Fibroblast of lung (primary cell): ENCODE results near the gene ADARB1. TPM values are rescaled to one million over a fixed set of nuclear protein-coding genes. Genes with fewer than 3 reads are reported as not detected.

ENCODE experiments used
- DNase-seq, 2 donors: peaks; one replicate each; pipeline versions ENCODE4 v3.0.0 to v3.0.0-alpha.2; 2010; ENCODE audit warnings: low read depth in 2 of 2
- H2AFZ ChIP-seq: 2 replicates; pipeline ENCODE4 v1.5.1; 2012; ENCODE audit warnings: low read length, control low read depth, inconsistent platforms
- H3K27ac ChIP-seq: 2 replicates; pipeline ENCODE4 v1.5.1; 2011; ENCODE audit warnings: low read length, control low read depth; ENCODE audit not compliant: insufficient read depth
- H3K27me3 ChIP-seq: 2 replicates; pipeline ENCODE4 v1.5.1; 2011; ENCODE audit warnings: mild to moderate bottlenecking, low read length; ENCODE audit not compliant: control insufficient read depth, insufficient read depth
- H3K36me3 ChIP-seq: 2 replicates; pipeline ENCODE4 v1.5.1; 2011; ENCODE audit warnings: low read length; ENCODE audit not compliant: control insufficient read depth, insufficient read depth
- H3K4me1 ChIP-seq: 2 replicates; pipeline ENCODE4 v1.5.1; 2011; ENCODE audit warnings: low read length; ENCODE audit not compliant: control insufficient read depth, insufficient read depth; ENCODE audit errors: extremely low read depth
- H3K4me2 ChIP-seq: 2 replicates; pipeline ENCODE4 v1.5.1; 2011; ENCODE audit warnings: low read length, control low read depth; ENCODE audit not compliant: insufficient read depth; ENCODE audit errors: extremely low read depth
- H3K4me3 ChIP-seq, 4 experiments: fragments of 200-600 bp in 1 of 4; sonication (generic) in 1 of 4; replicated peaks in 1 of 4; 2 replicates each; pipeline ENCODE4 v1.5.1; 2011 to 2016; ENCODE audit warnings: low read length in 4 of 4, low read depth in 3 of 4, mild to moderate bottlenecking in 3 of 4, control low read depth in 2 of 4, inconsistent platforms in 1 of 4, mixed read lengths in 1 of 4; ENCODE audit not compliant: insufficient read depth in 1 of 4; ENCODE audit errors: control extremely low read depth in 1 of 4
- H3K79me2 ChIP-seq: 2 replicates; pipeline ENCODE4 v1.5.1; 2012; ENCODE audit warnings: mild to moderate bottlenecking, low read length, inconsistent platforms; ENCODE audit not compliant: control insufficient read depth, insufficient read depth
- H3K9ac ChIP-seq: 2 replicates; pipeline ENCODE4 v1.5.1; 2011; ENCODE audit warnings: mild to moderate bottlenecking, low read length, control low read depth; ENCODE audit not compliant: insufficient read depth
- H3K9me3 ChIP-seq: 2 replicates; pipeline ENCODE4 v1.5.1; 2012; ENCODE audit warnings: low read depth, low read length; ENCODE audit not compliant: control insufficient read depth, insufficient read depth
- H4K20me1 ChIP-seq: 2 replicates; pipeline ENCODE4 v1.5.1; 2011; ENCODE audit warnings: low read length; ENCODE audit not compliant: control insufficient read depth, insufficient read depth; ENCODE audit errors: extremely low read depth
- EZH2 ChIP-seq: IDR thresholded peaks from 2 replicates; pipeline ENCODE4 v1.5.1; 2012; ENCODE audit warnings: low read length, control low read depth, mild to moderate bottlenecking; ENCODE audit errors: missing control alignments
- polyA plus RNA-seq, 2 donors: library from polyadenylated mRNA; depleted of rRNA in 1 of 2; stranded (reverse) in 1 of 2; unstranded in 1 of 2; fragments of >200 nt; gene quantifications; 2 replicates each; pipeline ENCODE4 v1.2.1, GENCODE V29; 2011 to 2012; ENCODE audit warnings: missing spikeins in 1 of 2
- total RNA-seq: library from RNA; depleted of rRNA; stranded (reverse); fragments of >200 nt; gene quantifications from 2 replicates; pipeline ENCODE4 v1.2.1, GENCODE V29; 2014
- TF ChIP-seq, protein P1 (sequence below), 2 donors: IDR thresholded peaks in 1 of 2; conservative IDR thresholded peaks in 1 of 2; 1 replicate in 1 of 2; 2 replicates in 1 of 2; pipeline ENCODE4 v1.5.1; 2011 to 2012; ENCODE audit warnings: low read length in 2 of 2, control low read depth in 1 of 2, inconsistent platforms in 1 of 2, low read depth in 1 of 2, mild to moderate bottlenecking in 1 of 2

ADARB1 gene
- total and polyA plus RNA-seq, 2 donors (not counting 1 experiment from before 2014, with no cell fraction given) = 20.2 to 25.3 TPM

DNA sequence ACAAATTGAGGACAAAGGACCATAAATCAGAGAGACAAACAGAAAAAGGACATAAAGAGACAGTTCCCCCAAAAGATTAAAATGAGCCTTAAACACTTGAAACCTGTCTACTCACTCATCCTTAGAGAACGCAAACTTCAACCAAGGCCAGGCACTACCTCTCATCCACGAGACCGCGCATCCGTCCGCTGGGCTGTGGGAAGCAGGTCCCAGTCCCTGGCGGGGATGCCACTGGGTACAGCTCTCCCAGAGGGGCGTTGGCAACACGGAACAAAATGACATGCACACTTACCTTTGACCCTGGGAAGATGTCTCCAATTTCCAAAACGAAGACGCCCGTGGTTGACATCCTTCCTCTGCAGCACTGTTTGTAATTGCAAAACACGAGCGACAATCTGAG is 16.5 kb upstream of the ADARB1 start:
- H3K9me3 ChIP-seq = no peaks in the 10 kb centered on the region
- H3K27ac ChIP-seq = no peak overlapping the region
- no peaks in the 10 kb centered on the region for H3K4me1 ChIP-seq
- no peaks in the 10 kb centered on the region for H4K20me1 ChIP-seq
- TF ChIP-seq, protein P1, sequence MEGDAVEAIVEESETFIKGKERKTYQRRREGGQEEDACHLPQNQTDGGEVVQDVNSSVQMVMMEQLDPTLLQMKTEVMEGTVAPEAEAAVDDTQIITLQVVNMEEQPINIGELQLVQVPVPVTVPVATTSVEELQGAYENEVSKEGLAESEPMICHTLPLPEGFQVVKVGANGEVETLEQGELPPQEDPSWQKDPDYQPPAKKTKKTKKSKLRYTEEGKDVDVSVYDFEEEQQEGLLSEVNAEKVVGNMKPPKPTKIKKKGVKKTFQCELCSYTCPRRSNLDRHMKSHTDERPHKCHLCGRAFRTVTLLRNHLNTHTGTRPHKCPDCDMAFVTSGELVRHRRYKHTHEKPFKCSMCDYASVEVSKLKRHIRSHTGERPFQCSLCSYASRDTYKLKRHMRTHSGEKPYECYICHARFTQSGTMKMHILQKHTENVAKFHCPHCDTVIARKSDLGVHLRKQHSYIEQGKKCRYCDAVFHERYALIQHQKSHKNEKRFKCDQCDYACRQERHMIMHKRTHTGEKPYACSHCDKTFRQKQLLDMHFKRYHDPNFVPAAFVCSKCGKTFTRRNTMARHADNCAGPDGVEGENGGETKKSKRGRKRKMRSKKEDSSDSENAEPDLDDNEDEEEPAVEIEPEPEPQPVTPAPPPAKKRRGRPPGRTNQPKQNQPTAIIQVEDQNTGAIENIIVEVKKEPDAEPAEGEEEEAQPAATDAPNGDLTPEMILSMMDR (conservative IDR thresholded peaks at IDR 0.05 in 1 of 2, IDR thresholded peaks at IDR 0.05 in 1 of 2; ENCODE audit: low read depth in 1 of 2, low read length in 2 of 2) = no peak
- no peak for TF ChIP-seq EZH2
- no peaks in the 10 kb centered on the region for H3K79me2 ChIP-seq
- no peak overlapping the region for H3K4me3 ChIP-seq
- H3K4me2 ChIP-seq = no peak overlapping the region
- H3K9ac ChIP-seq = no peak overlapping the region
- H3K36me3 ChIP-seq = no peaks in the 10 kb centered on the region
- H3K27me3 ChIP-seq = peaks cover 6% of the 10 kb centered on the region
- H2AFZ ChIP-seq = no peak overlapping the region
- no peak for DNase-seq

GRCh38 chr21:45059121-45059520 is 15.3 kb upstream of the ADARB1 start:
- Histone ChIP-seq H3K4me3 (no peak overlapping the region), H3K27ac (no peak overlapping the region), H3K27me3 (peaks cover 6% of the 10 kb centered on the region), H4K20me1 (no peaks in the 10 kb centered on the region), H3K9me3 (no peaks in the 10 kb centered on the region), H3K79me2 (no peaks in the 10 kb centered on the region), H3K4me1 (no peaks in the 10 kb centered on the region), H2AFZ (no peak overlapping the region), H3K4me2 (no peak overlapping the region), H3K9ac (no peak overlapping the region), H3K36me3 (no peaks in the 10 kb centered on the region)
- TF ChIP-seq, protein P1 (conservative IDR thresholded peaks at IDR 0.05 in 1 of 2, IDR thresholded peaks at IDR 0.05 in 1 of 2; ENCODE audit: low read depth in 1 of 2, low read length in 2 of 2) = no peak
- no peak for TF ChIP-seq EZH2
- no peak for DNase-seq

DNA sequence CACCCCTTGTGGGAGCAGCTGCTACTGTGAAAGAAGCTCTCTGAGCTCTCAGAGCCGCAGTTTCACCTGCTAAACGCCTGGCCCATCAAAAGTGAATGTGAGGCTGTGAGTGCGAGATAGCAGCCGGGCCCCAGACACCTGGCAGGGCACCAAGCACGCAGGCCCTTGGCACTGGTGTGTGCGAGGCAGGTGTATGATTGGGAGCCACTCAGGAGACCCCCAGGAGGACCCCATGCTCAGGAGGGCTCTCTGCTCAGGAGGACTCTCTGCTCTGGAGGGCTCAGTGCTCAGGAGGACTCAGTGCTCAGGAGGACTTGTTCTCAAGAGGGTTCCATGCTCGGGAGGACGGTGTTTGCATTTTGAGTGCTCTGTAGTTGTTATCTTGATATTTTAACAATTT is 14.3 kb upstream of the ADARB1 start:
- H3K36me3 ChIP-seq = no peaks in the 10 kb centered on the region
- no peak overlapping the region for H3K4me2 ChIP-seq
- no peak overlapping the region for H3K4me3 ChIP-seq
- no peaks in the 10 kb centered on the region for H3K79me2 ChIP-seq
- no peaks in the 10 kb centered on the region for H4K20me1 ChIP-seq
- peaks cover 6% of the 10 kb centered on the region for H3K27me3 ChIP-seq
- H3K9me3 ChIP-seq = no peaks in the 10 kb centered on the region
- TF ChIP-seq, protein P1 (conservative IDR thresholded peaks at IDR 0.05 in 1 of 2, IDR thresholded peaks at IDR 0.05 in 1 of 2; ENCODE audit: low read depth in 1 of 2, low read length in 2 of 2) = no peak
- no peak for TF ChIP-seq EZH2
- no peak overlapping the region for H3K9ac ChIP-seq
- no peak overlapping the region for H3K27ac ChIP-seq
- H2AFZ ChIP-seq = no peak overlapping the region
- DNase-seq = no peak
- no peaks in the 10 kb centered on the region for H3K4me1 ChIP-seq
